IMR-90 (cell line): ENCODE results near the gene ELMO1. TPM values are rescaled to one million over a fixed set of nuclear protein-coding genes. Genes with fewer than 3 reads are reported as not detected.

ENCODE experiments used
- ATAC-seq: fragments of 200-7000 bp; cut with Tn5 transposase; 2 replicates; pipeline ENCODE4 v1.9.1; 2020; ENCODE audit warnings: low read depth, mild to moderate bottlenecking, moderate library complexity
- BruUV-seq: library from RNA; stranded (reverse); fragments of 400-500 nt; replicated peaks from 2 replicates; lab custom pipeline; 2021; lab: Mats Ljungman, UMichigan
- CTCF ChIA-PET: fragments of 300-600 bp; formaldehyde crosslinking; extraction: SDS; loops from one replicate; lab custom pipeline; 2021; ENCODE audit warnings: antibody characterized with exemption; lab: Yijun Ruan, JAX
- POLR2A ChIA-PET: fragments of 300-600 bp; sonication (Branson Sonifier 250); formaldehyde crosslinking; loops from one replicate; lab custom pipeline; 2022; ENCODE audit warnings: antibody characterized with exemption; ENCODE audit not compliant: unreplicated experiment; lab: Charles Lee
- DNase-seq: peaks from one replicate; pipeline ENCODE4 v3.0.0; 2013
- H2AFZ ChIP-seq: replicated peaks from 2 replicates; pipeline ENCODE3; 2013; ENCODE audit warnings: low read length, mild to moderate bottlenecking; ENCODE audit not compliant: poor library complexity
- H2AK5ac ChIP-seq: 2 replicates; pipeline ENCODE4 v1.6.1; 2013; ENCODE audit warnings: low read depth, low read length, inconsistent platforms
- H2AK9ac ChIP-seq: replicated peaks from 2 replicates; pipeline ENCODE3; 2013; ENCODE audit warnings: mild to moderate bottlenecking, low read depth, low read length, moderate library complexity; ENCODE audit not compliant: poor library complexity
- H2BK120ac ChIP-seq: 2 replicates; pipeline ENCODE4 v1.6.1; 2013; ENCODE audit warnings: low read depth, low read length, inconsistent platforms
- H2BK15ac ChIP-seq: 3 replicates; pipeline ENCODE4 v1.6.1; 2013; ENCODE audit warnings: low read depth, low read length, inconsistent platforms
- H2BK20ac ChIP-seq: 2 replicates; pipeline ENCODE4 v1.6.1; 2013; ENCODE audit warnings: low read depth, mild to moderate bottlenecking, inconsistent platforms, low read length, moderate library complexity
- H2BK5ac ChIP-seq: 2 replicates; pipeline ENCODE4 v1.6.1; 2013; ENCODE audit warnings: mild to moderate bottlenecking, low read depth, low read length, inconsistent platforms; ENCODE audit not compliant: poor library complexity, severe bottlenecking
- H3K14ac ChIP-seq: replicated peaks from 2 replicates; pipeline ENCODE4 v1.6.1; 2013; ENCODE audit warnings: low read depth, low read length, inconsistent platforms
- H3K18ac ChIP-seq: 2 replicates; pipeline ENCODE4 v1.6.1; 2013; ENCODE audit warnings: low read depth, low read length, control low read depth
- H3K23ac ChIP-seq: 2 replicates; pipeline ENCODE4 v1.6.1; 2013; ENCODE audit warnings: low read depth, low read length, inconsistent platforms
- H3K27ac ChIP-seq: 2 replicates; pipeline ENCODE4 v1.5.1; 2013; ENCODE audit warnings: mild to moderate bottlenecking, control low read depth, low read length; ENCODE audit not compliant: insufficient read depth
- H3K27me3 ChIP-seq: 2 replicates; pipeline ENCODE4 v1.6.1; 2013; ENCODE audit warnings: low read length; ENCODE audit not compliant: control insufficient read depth, insufficient read depth
- H3K36me3 ChIP-seq: 2 replicates; pipeline ENCODE4 v1.6.1; 2013; ENCODE audit warnings: low read length, mixed read lengths; ENCODE audit not compliant: control insufficient read depth, insufficient read depth
- H3K4ac ChIP-seq: 2 replicates; pipeline ENCODE4 v1.6.1; 2013; ENCODE audit warnings: low read depth, low read length, inconsistent platforms
- H3K4me1 ChIP-seq: 2 replicates; pipeline ENCODE4 v1.6.1; 2013; ENCODE audit warnings: low read length, mixed read lengths; ENCODE audit not compliant: control insufficient read depth, insufficient read depth
- H3K4me2 ChIP-seq: 2 replicates; pipeline ENCODE4 v1.6.1; 2013; ENCODE audit warnings: low read depth, mild to moderate bottlenecking, control low read depth, low read length, moderate library complexity
- H3K4me3 ChIP-seq: 2 replicates; pipeline ENCODE4 v1.5.1; 2013; ENCODE audit warnings: low read depth, mild to moderate bottlenecking, control low read depth, low read length, moderate library complexity; ENCODE audit not compliant: insufficient read depth
- H3K56ac ChIP-seq: 2 replicates; pipeline ENCODE4 v1.6.1; 2013; ENCODE audit warnings: low read length, inconsistent platforms; ENCODE audit not compliant: insufficient read depth; ENCODE audit errors: extremely low read depth
- H3K79me1 ChIP-seq, 2 experiments: 2 replicates each; pipeline ENCODE4 v1.6.1; 2013; ENCODE audit warnings: low read length in 2 of 2, inconsistent platforms in 1 of 2, low read depth in 1 of 2
- H3K9ac ChIP-seq: 2 replicates; pipeline ENCODE4 v1.6.1; 2013; ENCODE audit warnings: low read depth, low read length, control low read depth
- H3K9me1 ChIP-seq: 2 replicates; pipeline ENCODE4 v1.6.1; 2013; ENCODE audit warnings: low read length, inconsistent platforms; ENCODE audit not compliant: insufficient read depth
- H3K9me3 ChIP-seq: 2 replicates; pipeline ENCODE4 v1.6.1; 2013; ENCODE audit warnings: low read length; ENCODE audit not compliant: control insufficient read depth, insufficient read depth
- H4K20me1 ChIP-seq: 2 replicates; pipeline ENCODE4 v1.6.1; 2013; ENCODE audit warnings: low read length, inconsistent platforms; ENCODE audit not compliant: insufficient read depth
- H4K5ac ChIP-seq: 2 replicates; pipeline ENCODE4 v1.6.1; 2013; ENCODE audit warnings: mild to moderate bottlenecking, low read depth, low read length, control low read depth
- H4K8ac ChIP-seq, 2 experiments: 2 replicates each; pipeline ENCODE4 v1.6.1; 2013; ENCODE audit warnings: low read depth in 2 of 2, low read length in 2 of 2, control low read depth in 1 of 2, inconsistent platforms in 1 of 2
- H4K91ac ChIP-seq: 2 replicates; pipeline ENCODE4 v1.6.1; 2013; ENCODE audit warnings: low read depth, low read length, inconsistent platforms; ENCODE audit not compliant: insufficient read depth
- BHLHE40 ChIP-seq: fragments of 150-350 bp; IDR thresholded peaks from 2 replicates; pipeline ENCODE4 v1.6.1; 2016; ENCODE audit warnings: mild to moderate bottlenecking, low read depth, low read length
- CEBPB ChIP-seq: IDR thresholded peaks from 2 replicates; pipeline ENCODE4 v1.6.1; 2012; ENCODE audit warnings: low read depth, low read length, improper control_type of control experiment
- CHD1 ChIP-seq: IDR thresholded peaks from 2 replicates; pipeline ENCODE4 v1.6.1; 2012; ENCODE audit warnings: low read depth, low read length, improper control_type of control experiment
- FOS ChIP-seq: fragments of 150-350 bp; IDR thresholded peaks from 2 replicates; pipeline ENCODE4 v1.6.1; 2016; ENCODE audit warnings: low read depth, low read length
- MAFK ChIP-seq: IDR thresholded peaks from 2 replicates; pipeline ENCODE4 v1.6.1; 2012; ENCODE audit warnings: low read depth, low read length, improper control_type of control experiment
- MAZ ChIP-seq: IDR thresholded peaks from 2 replicates; pipeline ENCODE4 v1.6.1; 2012; ENCODE audit warnings: low read depth, mild to moderate bottlenecking, low read length, improper control_type of control experiment, moderate library complexity, borderline replicate concordance
- MXI1 ChIP-seq: IDR thresholded peaks from 2 replicates; pipeline ENCODE4 v1.6.1; 2012; ENCODE audit warnings: low read depth, mild to moderate bottlenecking, low read length, moderate library complexity, borderline replicate concordance
- NFE2L2 ChIP-seq: fragments of 150-350 bp; IDR thresholded peaks from 2 replicates; pipeline ENCODE4 v1.6.1; 2016; ENCODE audit warnings: low read depth, mild to moderate bottlenecking, low read length
- POLR2A ChIP-seq: IDR thresholded peaks from 2 replicates; pipeline ENCODE4 v1.6.1; 2012; ENCODE audit warnings: mild to moderate bottlenecking, low read depth, low read length
- RAD21 ChIP-seq: IDR thresholded peaks from 2 replicates; pipeline ENCODE4 v1.6.1; 2012; ENCODE audit warnings: low read length, improper control_type of control experiment
- RCOR1 ChIP-seq: IDR thresholded peaks from 2 replicates; pipeline ENCODE4 v1.6.1; 2012; ENCODE audit warnings: mild to moderate bottlenecking, low read length, improper control_type of control experiment; ENCODE audit not compliant: insufficient replicate concordance
- RFX5 ChIP-seq: IDR thresholded peaks from 2 replicates; pipeline ENCODE4 v1.8.0; 2012; ENCODE audit warnings: low read depth, mild to moderate bottlenecking, low read length, moderate library complexity
- SMC3 ChIP-seq: fragments of 150-350 bp; IDR thresholded peaks from 2 replicates; pipeline ENCODE4 v1.6.1; 2016; ENCODE audit warnings: low read depth, mild to moderate bottlenecking, antibody characterized with exemption, low read length, moderate library complexity
- WGBS, 2 experiments: methylation state at CpG; one replicate each; pipeline versions ENCODE4 v1.1.5 to v1.1.7; 2013; ENCODE audit warnings: missing lambda C conversion rate in 2 of 2; ENCODE audit not compliant: insufficient read length in 1 of 2; ENCODE audit errors: extremely low coverage in 2 of 2; 5-methylcytosine and 5-hydroxymethylcytosine counted together
- dilution Hi-C: fragments of 300-500 bp; cut with HindIII; formaldehyde crosslinking; loops from one replicate; pipeline ENCODE4 v1.14.3; 2018; ENCODE audit warnings: low sequenced_read_pairs; ENCODE audit not compliant: unreplicated experiment
- in situ Hi-C: fragments of 300-500 bp; cut with MboI; formaldehyde crosslinking; loops from 3 replicates; pipeline ENCODE4 v1.14.3; 2019; ENCODE audit warnings: low sequenced_read_pairs, inconsistent platforms, mixed read lengths
- intact Hi-C: fragments of 100-400 bp; cut with micrococcal nuclease; formaldehyde crosslinking; loops from 2 replicates; pipeline ENCODE4 v1.10.0; 2022
- polyA plus RNA-seq, 3 experiments: library from polyadenylated mRNA; depleted of rRNA; stranded (reverse); fragments of >200 nt; gene quantifications; 2 replicates each; pipeline ENCODE4 v1.2.3, GENCODE V29; 2012; ENCODE audit warnings: low replicate concordance in 1 of 3
- total RNA-seq: library from RNA; depleted of rRNA; stranded (reverse); fragments of >200 nt; gene quantifications from 2 replicates; pipeline ENCODE4 v1.2.3, GENCODE V29; 2012
- TF ChIP-seq, protein P1 (sequence below): fragments of 150-350 bp; IDR thresholded peaks from 2 replicates; pipeline ENCODE4 v1.6.1; 2017; ENCODE audit warnings: mild to moderate bottlenecking, antibody characterized with exemption, low read length, low read depth
- TF ChIP-seq, protein P2 (sequence below): fragments of 150-350 bp; IDR thresholded peaks from 2 replicates; pipeline ENCODE4 v1.6.1; 2016; ENCODE audit warnings: low read depth, mild to moderate bottlenecking, low read length, moderate library complexity, borderline replicate concordance
- TF ChIP-seq, protein P3 (sequence below): conservative IDR thresholded peaks from 2 replicates; pipeline ENCODE4 v1.5.1; 2012; ENCODE audit warnings: mild to moderate bottlenecking, low read depth, low read length, improper control_type of control experiment

ELMO1 gene
- total and polyA plus RNA-seq, 2 of the 4 experiments (the other 2 are of a cell fraction) = 0.03 TPM; not detected in 1

GRCh38 chr7:37262181-37262580 lies 186.5 kb downstream of the ELMO1 start:
- Histone ChIP-seq H3K56ac (no peak overlapping the region), H2AFZ (no peak overlapping the region), H3K4ac (no peak overlapping the region), H3K27me3 (no peaks in the 10 kb centered on the region), H3K9ac (no peak overlapping the region), H3K4me2 (no peak overlapping the region), H3K4me3 (no peak overlapping the region), H3K14ac (no peak overlapping the region), H2BK15ac (no peak overlapping the region), H3K4me1 (no peaks in the 10 kb centered on the region), H3K79me1 (no peaks in the 10 kb centered on the region), H3K9me1 (no peaks in the 10 kb centered on the region), H3K27ac (no peak overlapping the region), H3K9me3 (peaks cover 5% of the 10 kb centered on the region), H2BK5ac (no peak overlapping the region), H3K36me3 (no peaks in the 10 kb centered on the region), H4K8ac (no peak overlapping the region), H4K91ac (no peak overlapping the region), H4K5ac (no peak overlapping the region), H2AK9ac (no peak overlapping the region), H3K18ac (no peak overlapping the region), H2AK5ac (no peak overlapping the region), H3K23ac (no peak overlapping the region), H4K20me1 (no peaks in the 10 kb centered on the region), H2BK20ac (no peak overlapping the region), H2BK120ac (no peak overlapping the region)
- ChIA-PET CTCF (no interaction called here), POLR2A (no interaction called here)
- WGBS, 2 experiments = no CpG with 5 or more reads among the region's 1 CpG
- dilution Hi-C loops (no loop called here), intact Hi-C loops (no loop called here), in situ Hi-C loops (no loop called here)
- TF ChIP-seq RFX5 (no peak), FOS (no peak), MXI1 (no peak), MAFK (no peak), SMC3 (no peak), BHLHE40 (no peak), MAZ (no peak), CHD1 (no peak), POLR2A (no peak), RCOR1 (no peak), NFE2L2 (no peak), CEBPB (no peak), RAD21 (no peak)
- TF ChIP-seq, protein P1, sequence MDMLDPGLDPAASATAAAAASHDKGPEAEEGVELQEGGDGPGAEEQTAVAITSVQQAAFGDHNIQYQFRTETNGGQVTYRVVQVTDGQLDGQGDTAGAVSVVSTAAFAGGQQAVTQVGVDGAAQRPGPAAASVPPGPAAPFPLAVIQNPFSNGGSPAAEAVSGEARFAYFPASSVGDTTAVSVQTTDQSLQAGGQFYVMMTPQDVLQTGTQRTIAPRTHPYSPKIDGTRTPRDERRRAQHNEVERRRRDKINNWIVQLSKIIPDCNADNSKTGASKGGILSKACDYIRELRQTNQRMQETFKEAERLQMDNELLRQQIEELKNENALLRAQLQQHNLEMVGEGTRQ = no peak
- TF ChIP-seq, protein P2, sequence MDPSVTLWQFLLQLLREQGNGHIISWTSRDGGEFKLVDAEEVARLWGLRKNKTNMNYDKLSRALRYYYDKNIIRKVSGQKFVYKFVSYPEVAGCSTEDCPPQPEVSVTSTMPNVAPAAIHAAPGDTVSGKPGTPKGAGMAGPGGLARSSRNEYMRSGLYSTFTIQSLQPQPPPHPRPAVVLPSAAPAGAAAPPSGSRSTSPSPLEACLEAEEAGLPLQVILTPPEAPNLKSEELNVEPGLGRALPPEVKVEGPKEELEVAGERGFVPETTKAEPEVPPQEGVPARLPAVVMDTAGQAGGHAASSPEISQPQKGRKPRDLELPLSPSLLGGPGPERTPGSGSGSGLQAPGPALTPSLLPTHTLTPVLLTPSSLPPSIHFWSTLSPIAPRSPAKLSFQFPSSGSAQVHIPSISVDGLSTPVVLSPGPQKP = no peak
- TF ChIP-seq, protein P3, sequence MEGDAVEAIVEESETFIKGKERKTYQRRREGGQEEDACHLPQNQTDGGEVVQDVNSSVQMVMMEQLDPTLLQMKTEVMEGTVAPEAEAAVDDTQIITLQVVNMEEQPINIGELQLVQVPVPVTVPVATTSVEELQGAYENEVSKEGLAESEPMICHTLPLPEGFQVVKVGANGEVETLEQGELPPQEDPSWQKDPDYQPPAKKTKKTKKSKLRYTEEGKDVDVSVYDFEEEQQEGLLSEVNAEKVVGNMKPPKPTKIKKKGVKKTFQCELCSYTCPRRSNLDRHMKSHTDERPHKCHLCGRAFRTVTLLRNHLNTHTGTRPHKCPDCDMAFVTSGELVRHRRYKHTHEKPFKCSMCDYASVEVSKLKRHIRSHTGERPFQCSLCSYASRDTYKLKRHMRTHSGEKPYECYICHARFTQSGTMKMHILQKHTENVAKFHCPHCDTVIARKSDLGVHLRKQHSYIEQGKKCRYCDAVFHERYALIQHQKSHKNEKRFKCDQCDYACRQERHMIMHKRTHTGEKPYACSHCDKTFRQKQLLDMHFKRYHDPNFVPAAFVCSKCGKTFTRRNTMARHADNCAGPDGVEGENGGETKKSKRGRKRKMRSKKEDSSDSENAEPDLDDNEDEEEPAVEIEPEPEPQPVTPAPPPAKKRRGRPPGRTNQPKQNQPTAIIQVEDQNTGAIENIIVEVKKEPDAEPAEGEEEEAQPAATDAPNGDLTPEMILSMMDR = no peak
- no peak for DNase-seq
- no peak for ATAC-seq
- BruUV-seq = no TSS peak
